ENCODE data around the gene PARD3.

The PARD3 gene

DNA sequence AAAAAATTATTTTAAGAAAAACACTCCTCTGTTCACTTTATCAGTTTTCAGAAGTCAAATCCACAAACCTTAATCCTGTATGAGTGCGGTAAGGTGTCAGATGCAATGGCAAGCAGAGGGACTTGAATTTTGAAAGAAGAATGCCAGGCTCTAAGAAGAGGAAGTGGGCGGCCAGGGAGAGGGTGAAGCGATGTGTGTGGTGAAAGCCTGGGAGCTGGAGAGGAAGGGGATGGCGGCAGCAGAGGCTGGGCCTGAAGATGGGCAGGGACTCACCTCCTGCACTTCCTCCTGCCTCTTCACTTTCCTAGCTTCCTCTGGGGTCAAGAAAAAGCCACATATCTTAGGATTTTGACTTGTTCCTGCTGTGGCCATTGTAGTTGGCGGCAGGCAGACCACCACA is 609.6 kb downstream of the PARD3 start:
- H3K4me3 ChIP-seq (ENCODE audit: low read depth, low read length): no peak overlapping the region
- in situ Hi-C loops (cut with HindIII; ENCODE audit: low sequenced_read_pairs): no loop called here
- DNase-seq (ENCODE audit: low read depth): no peak
- TF ChIP-seq, protein P1, sequence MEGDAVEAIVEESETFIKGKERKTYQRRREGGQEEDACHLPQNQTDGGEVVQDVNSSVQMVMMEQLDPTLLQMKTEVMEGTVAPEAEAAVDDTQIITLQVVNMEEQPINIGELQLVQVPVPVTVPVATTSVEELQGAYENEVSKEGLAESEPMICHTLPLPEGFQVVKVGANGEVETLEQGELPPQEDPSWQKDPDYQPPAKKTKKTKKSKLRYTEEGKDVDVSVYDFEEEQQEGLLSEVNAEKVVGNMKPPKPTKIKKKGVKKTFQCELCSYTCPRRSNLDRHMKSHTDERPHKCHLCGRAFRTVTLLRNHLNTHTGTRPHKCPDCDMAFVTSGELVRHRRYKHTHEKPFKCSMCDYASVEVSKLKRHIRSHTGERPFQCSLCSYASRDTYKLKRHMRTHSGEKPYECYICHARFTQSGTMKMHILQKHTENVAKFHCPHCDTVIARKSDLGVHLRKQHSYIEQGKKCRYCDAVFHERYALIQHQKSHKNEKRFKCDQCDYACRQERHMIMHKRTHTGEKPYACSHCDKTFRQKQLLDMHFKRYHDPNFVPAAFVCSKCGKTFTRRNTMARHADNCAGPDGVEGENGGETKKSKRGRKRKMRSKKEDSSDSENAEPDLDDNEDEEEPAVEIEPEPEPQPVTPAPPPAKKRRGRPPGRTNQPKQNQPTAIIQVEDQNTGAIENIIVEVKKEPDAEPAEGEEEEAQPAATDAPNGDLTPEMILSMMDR (IDR thresholded peaks at IDR 0.05; ENCODE audit: low read depth, low read length, missing control alignments): no peak

DNA sequence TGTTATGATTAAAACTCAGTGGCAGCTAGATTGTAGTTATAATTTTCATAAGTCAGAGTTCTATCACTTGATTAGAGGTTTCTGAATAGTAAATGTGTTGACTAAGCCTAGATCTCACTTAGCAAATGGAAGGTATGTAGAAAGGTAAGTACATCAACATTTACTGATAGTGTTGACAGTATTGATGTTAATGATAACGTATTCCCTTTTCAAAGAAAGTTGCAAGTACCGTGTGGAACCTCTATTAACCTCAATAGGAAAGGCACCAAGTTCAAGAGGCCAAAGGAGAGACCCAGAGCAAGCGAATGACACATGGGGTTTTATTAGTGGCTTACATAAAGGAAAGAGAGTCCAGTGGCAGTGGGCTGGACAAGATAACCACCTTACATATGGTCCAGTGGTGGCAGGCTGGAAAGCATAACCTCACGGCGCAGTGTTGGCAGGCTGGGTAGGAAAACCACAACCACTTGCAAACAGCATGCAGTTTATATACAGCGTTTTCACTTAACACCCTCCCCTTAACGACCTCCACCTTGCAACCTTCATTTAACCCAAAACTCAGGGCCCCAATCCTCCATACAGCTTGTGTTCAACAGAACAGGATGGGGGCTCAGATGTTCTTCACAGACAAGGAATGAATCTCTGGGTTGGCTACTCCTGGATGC is 611.0 kb downstream of the PARD3 start:
- no peak for DNase-seq (ENCODE audit: low read depth)
- TF ChIP-seq, protein P1 (IDR thresholded peaks at IDR 0.05; ENCODE audit: low read depth, low read length, missing control alignments): no peak
- in situ Hi-C loops (cut with HindIII; ENCODE audit: low sequenced_read_pairs): no loop called here
- no peak overlapping the region for H3K4me3 ChIP-seq (ENCODE audit: low read depth, low read length)

DNA sequence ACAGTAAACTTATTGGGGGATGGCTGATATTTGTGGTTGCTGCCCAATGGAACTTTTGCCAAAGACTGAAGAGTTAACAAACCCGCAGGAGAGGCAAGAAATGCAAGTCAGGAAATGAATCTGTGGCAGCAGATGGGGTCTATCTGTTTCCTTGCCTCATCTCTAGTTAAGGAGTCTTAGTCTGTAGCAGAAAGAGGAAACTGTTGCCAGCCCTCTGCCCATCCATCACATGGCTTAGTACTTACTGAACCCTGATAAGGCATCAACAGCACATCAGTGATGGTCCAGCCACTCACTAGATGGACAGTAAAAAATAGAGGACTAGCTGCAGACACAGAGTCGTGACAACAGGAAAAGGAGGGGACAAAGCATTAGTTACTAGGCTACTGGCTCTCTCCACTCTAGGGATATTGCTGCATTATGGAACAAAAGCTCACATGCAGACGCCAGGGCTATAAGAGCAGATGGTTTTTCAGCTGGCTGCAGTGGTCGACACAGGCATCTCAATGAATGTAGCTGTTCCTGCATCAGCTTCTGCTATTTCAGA is 614.7 kb downstream of the PARD3 start:
- no peak overlapping the region for H3K4me3 ChIP-seq (ENCODE audit: low read depth, low read length)
- in situ Hi-C loops (cut with HindIII; ENCODE audit: low sequenced_read_pairs): no loop called here
- DNase-seq (ENCODE audit: low read depth): no peak
- TF ChIP-seq, protein P1 (IDR thresholded peaks at IDR 0.05; ENCODE audit: low read depth, low read length, missing control alignments): no peak

DNA sequence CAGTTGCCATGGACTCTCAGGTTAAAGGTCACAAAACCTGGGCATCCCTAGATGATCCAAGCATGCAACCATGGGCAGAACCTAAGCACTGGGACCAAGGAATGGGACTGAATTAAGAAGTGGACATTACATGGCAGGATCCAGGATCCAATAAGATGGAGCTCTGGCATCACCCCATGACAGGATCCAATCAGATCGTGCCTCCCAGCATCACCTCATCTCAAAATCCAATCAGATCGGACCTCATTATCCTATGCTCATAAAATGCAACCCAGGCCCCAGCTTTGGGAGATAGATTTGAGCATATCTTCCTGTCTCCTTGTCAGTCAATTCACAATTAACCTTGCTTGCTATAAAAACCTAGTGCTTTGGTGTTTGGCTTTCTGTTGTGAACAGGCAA is 616.1 kb downstream of the PARD3 start:
- TF ChIP-seq, protein P1 (IDR thresholded peaks at IDR 0.05; ENCODE audit: low read depth, low read length, missing control alignments): no peak
- in situ Hi-C loops (cut with HindIII; ENCODE audit: low sequenced_read_pairs): no loop called here
- DNase-seq (ENCODE audit: low read depth): no peak
- no peak overlapping the region for H3K4me3 ChIP-seq (ENCODE audit: low read depth, low read length)

DNA sequence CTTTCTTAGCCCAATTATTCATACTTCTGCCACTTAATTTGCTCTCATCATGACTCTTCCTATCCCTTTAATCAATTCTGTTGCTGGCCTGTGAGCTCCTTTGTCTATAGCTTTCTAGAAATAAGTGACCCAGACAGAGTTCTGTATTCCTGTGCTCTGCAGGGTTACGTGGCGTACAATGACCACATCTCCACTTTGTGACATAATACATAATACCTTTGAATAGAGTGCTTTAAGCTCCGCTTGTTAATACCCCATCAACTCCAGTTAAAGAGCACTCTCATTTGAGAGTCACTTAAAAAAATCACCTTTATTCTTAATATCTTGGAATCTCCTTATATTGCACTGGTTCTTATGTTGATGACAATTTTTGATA is 619.0 kb downstream of the PARD3 start:
- TF ChIP-seq, protein P1 (IDR thresholded peaks at IDR 0.05; ENCODE audit: low read depth, low read length, missing control alignments): no peak
- no peak for DNase-seq (ENCODE audit: low read depth)
- in situ Hi-C loops (cut with HindIII; ENCODE audit: low sequenced_read_pairs): no loop called here
- no peak overlapping the region for H3K4me3 ChIP-seq (ENCODE audit: low read depth, low read length)

DNA sequence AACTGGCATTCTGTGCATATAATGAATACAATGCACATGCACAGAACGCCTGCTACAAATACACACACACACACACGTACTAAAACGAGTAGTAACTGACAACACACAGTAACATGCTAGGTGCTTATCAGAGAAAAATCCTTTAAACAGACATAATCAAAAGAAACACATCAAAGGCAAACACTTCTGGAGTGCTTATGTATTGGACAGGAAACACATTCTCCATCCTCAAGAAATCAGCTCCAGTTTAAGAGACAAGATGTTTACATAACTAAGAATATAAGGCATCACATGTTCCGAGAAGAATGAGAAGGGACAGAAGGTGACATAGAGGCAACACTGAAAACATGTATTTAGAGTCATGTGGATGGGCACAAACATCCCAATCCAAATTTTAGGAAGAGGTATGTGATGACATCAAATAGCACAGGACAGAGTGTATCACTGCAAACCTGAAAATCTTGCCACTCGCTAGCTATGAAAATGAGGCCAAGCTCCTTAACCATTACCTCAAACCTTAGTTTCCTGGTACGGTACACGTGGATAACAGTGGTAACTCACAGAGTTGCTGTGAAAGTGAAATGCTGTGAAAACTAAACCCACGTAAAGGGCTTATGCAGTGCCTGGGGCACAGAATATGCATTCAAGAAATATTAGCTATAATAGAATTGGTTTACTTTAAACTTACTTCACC is 619.6 kb downstream of the PARD3 start:
- TF ChIP-seq, protein P1 (IDR thresholded peaks at IDR 0.05; ENCODE audit: low read depth, low read length, missing control alignments): no peak
- in situ Hi-C loops (cut with HindIII; ENCODE audit: low sequenced_read_pairs): no loop called here
- no peak for DNase-seq (ENCODE audit: low read depth)
- no peak overlapping the region for H3K4me3 ChIP-seq (ENCODE audit: low read depth, low read length)
